ENCODE measurements around the gene CCDC112.

GRCh38 chr5:115329475-115329874, 33.0 kb upstream of the CCDC112 start:
- no peak for TF ChIP-seq CTCF (IDR thresholded peaks at IDR 0.05; ENCODE audit: low read depth, low read length)
- TF ChIP-seq POLR2A (IDR thresholded peaks at IDR 0.05; ENCODE audit: extremely low read depth, insufficient read length): no peak

Measured in NB4 (cell line).